NCI-H526 treated with DMSO at 0.1 percent for 48 hours (cell line): ENCODE measurements around the gene FNDC11.
A peak's percentile ranks its signal among the peaks of the same experiment; 100 is the strongest.

ENCODE experiments used
- DNase-seq: peaks from one replicate; lab custom pipeline; 2025; lab: John Stamatoyannopoulos, UW

The FNDC11 gene

GRCh38 chr20:63540417-63541186 is 13.4 kb upstream of the FNDC11 start:
- DNase-seq, result no peak

GRCh38 chr20:63541371-63541770 is 12.6 kb upstream of the FNDC11 start:
- DNase-seq, result no peak

GRCh38 chr20:63542031-63542559 is 11.9 kb upstream of the FNDC11 start:
- no peak for DNase-seq

- DNase-seq, result no peak
Observed at GRCh38 chr20:63542696-63543095, 11.3 kb upstream of the FNDC11 start.

- DNase-seq, result no peak
Observed at GRCh38 chr20:63543131-63543530, 10.8 kb upstream of the FNDC11 start.

- no peak for DNase-seq
Observed at GRCh38 chr20:63543733-63544132, 10.2 kb upstream of the FNDC11 start.

- DNase-seq, result no peak
Observed at GRCh38 chr20:63544241-63544957, 9.6 kb upstream of the FNDC11 start.

GRCh38 chr20:63544958-63545516 is 8.9 kb upstream of the FNDC11 start:
- no peak for DNase-seq

- no peak for DNase-seq
Observed at GRCh38 chr20:63545814-63546213, 8.1 kb upstream of the FNDC11 start.

GRCh38 chr20:63546256-63546955 is 7.6 kb upstream of the FNDC11 start:
- DNase-seq, result no peak

GRCh38 chr20:63546956-63547724 is 6.8 kb upstream of the FNDC11 start:
- no peak for DNase-seq

- DNase-seq, result no peak
Observed at GRCh38 chr20:63547725-63548480, 6.1 kb upstream of the FNDC11 start, which contains the start of gene SRMS. TSS of gene SRMS (minus strand) at chr20:63547749. CDS start at chr20:63547463, 286 bp downstream.

- no peak for DNase-seq
Observed at GRCh38 chr20:63548542-63548941, 5.4 kb upstream of the FNDC11 start.

- DNase-seq, result no peak
Observed at GRCh38 chr20:63549019-63549418, 4.9 kb upstream of the FNDC11 start.

GRCh38 chr20:63549679-63550282 is 4.2 kb upstream of the FNDC11 start:
- no peak for DNase-seq

- DNase-seq, result no peak
Observed at GRCh38 chr20:63551068-63551467, 2.9 kb upstream of the FNDC11 start.

- DNase-seq, result no peak
Observed at GRCh38 chr20:63552481-63553249, 1.3 kb upstream of the FNDC11 start.

- peak; percentile 70 for DNase-seq
Observed at GRCh38 chr20:63553251-63553932, 567 bp upstream of the FNDC11 start.
